CD4-positive, alpha-beta T cell (primary cell): ENCODE data around the gene NR3C1. TPM values are rescaled to one million over a fixed set of nuclear protein-coding genes. Genes with fewer than 3 reads are reported as not detected.
"Not testable (repeated sequence)": the region's sequence is repeated elsewhere in the genome, so short reads cannot be mapped to it uniquely, and the experiment has no call there.

Source experiments
- ATAC-seq: fragments of 200-7000 bp; cut with Tn5 transposase; one replicate; pipeline ENCODE4 v1.10.0; 2022; ENCODE audit warnings: mild to moderate bottlenecking; ENCODE audit not compliant: poor library complexity
- CTCF ChIA-PET: fragments of 350-600 bp; sonication (Branson Sonifier 250); formaldehyde crosslinking; loops from one replicate; lab custom pipeline; 2021; ENCODE audit warnings: antibody characterized with exemption, inconsistent platforms; lab: Charles Lee
- POLR2A ChIA-PET: fragments of 350-600 bp; sonication (Branson Sonifier 250); formaldehyde crosslinking; loops from one replicate; lab custom pipeline; 2021; ENCODE audit warnings: antibody characterized with exemption, inconsistent platforms; lab: Charles Lee
- DNase-seq, 14 experiments: peaks; one replicate each; pipeline ENCODE4 v3.0.0-alpha.2; 2013 to 2020; ENCODE audit warnings: mixed read lengths in 2 of 14
- H3K27ac ChIP-seq, 2 donors: one replicate each; pipeline versions ENCODE4 v1.5.1 to v1.7.0; 2013; ENCODE audit warnings: low read length in 2 of 2, low read depth in 1 of 2, mild to moderate bottlenecking in 1 of 2
- H3K27me3 ChIP-seq, 2 experiments: 1 replicate in 1 of 2; 2 replicates in 1 of 2; pipeline versions ENCODE4 v1.6.1 to v1.7.0; 2013; ENCODE audit warnings: low read length in 2 of 2, control low read depth in 1 of 2, mild to moderate bottlenecking in 1 of 2, moderate library complexity in 1 of 2; ENCODE audit not compliant: insufficient read depth in 2 of 2, control insufficient read depth in 1 of 2
- H3K36me3 ChIP-seq: one replicate; pipeline ENCODE4 v1.6.1; 2013; ENCODE audit warnings: low read length, control low read depth; ENCODE audit not compliant: insufficient read depth
- H3K4me1 ChIP-seq: one replicate; pipeline ENCODE4 v1.6.1; 2013; ENCODE audit warnings: low read length, control low read depth; ENCODE audit not compliant: insufficient read depth
- H3K4me3 ChIP-seq: one replicate; pipeline ENCODE4 v1.5.1; 2013; ENCODE audit warnings: mild to moderate bottlenecking, low read length, moderate library complexity
- H3K9me3 ChIP-seq, 2 experiments: 1 replicate in 1 of 2; 2 replicates in 1 of 2; pipeline versions ENCODE4 v1.6.1 to v1.7.0; 2013; ENCODE audit warnings: low read length in 2 of 2, mild to moderate bottlenecking in 2 of 2, control low read depth in 1 of 2, moderate library complexity in 1 of 2; ENCODE audit not compliant: control insufficient read depth in 1 of 2, insufficient read depth in 1 of 2
- H3K27ac Mint-ChIP-seq: one replicate; pipeline ENCODE4 v1.8.0; 2020; ENCODE audit warnings: mixed read lengths
- H3K27me3 Mint-ChIP-seq: one replicate; pipeline ENCODE4 v1.8.0; 2021; ENCODE audit warnings: mixed read lengths
- H3K36me3 Mint-ChIP-seq: one replicate; pipeline ENCODE4 v1.8.0; 2021; ENCODE audit warnings: low read depth, mixed read lengths
- H3K4me1 Mint-ChIP-seq: one replicate; pipeline ENCODE4 v1.8.0; 2021; ENCODE audit warnings: low read depth, mixed read lengths
- H3K4me3 Mint-ChIP-seq: one replicate; pipeline ENCODE4 v1.8.0; 2020; ENCODE audit warnings: mild to moderate bottlenecking, mixed read lengths
- H3K9me3 Mint-ChIP-seq: one replicate; pipeline ENCODE4 v1.8.0; 2020; ENCODE audit warnings: mixed read lengths
- intact Hi-C, 2 experiments: fragments of 100-400 bp; cut with DNase I in 1 of 2; cut with micrococcal nuclease in 1 of 2; formaldehyde crosslinking; loops; one replicate each; pipeline versions ENCODE4 v1.15.1 to v1.9.0; 2023 to 2025; cut with DNase I, micrococcal nuclease
- total RNA-seq, 174 experiments: library from RNA in 2 of 174; stranded (reverse) in 2 of 174; gene quantifications; one replicate each; pipeline ENCODE4 v1.2.3 and lab custom pipeline; 2021 to 2026
- TF ChIP-seq, protein P1 (sequence below): fragments of 200-600 bp; IDR thresholded peaks from one replicate; pipeline ENCODE4 v1.8.0; 2022; ENCODE audit warnings: antibody characterized with exemption, mild to moderate bottlenecking

Gene NR3C1
- total RNA-seq, 2 experiments from 2014 or later = 168 to 191 TPM

DNA sequence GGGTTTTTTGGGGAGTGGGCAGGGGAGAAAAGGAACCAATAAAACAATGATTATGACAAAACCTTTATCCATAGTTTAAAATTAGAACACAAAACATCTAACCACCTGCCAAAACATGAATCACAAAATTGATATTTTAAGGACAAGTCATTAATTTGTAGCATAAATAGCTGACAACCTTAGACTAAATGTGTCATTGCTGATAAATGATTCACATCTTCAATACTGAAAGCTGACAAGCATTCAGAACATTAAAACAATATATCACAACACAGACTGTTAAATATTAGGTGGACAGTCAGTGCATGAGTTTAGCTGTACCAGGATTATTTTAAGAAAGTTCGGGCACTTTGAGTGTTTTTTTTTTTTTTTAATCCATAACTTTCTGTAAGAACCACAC, 71.5 kb downstream of the NR3C1 start:
- intact Hi-C loops = no loop called here
- ChIA-PET POLR2A (interaction anchor here (1.6 kb wide), 1 partner anchor 330 kb away, joined by 3 read pairs; no protein-coding TSS in a partner anchor), CTCF (interaction anchor here (1.5 kb wide), 1 partner anchor 11 kb away, joined by 3 read pairs; no protein-coding TSS in a partner anchor)
- Mint-ChIP-seq H3K36me3 (peaks cover 69% of the 10 kb centered on the region), H3K4me1 (peaks cover 54% of the 10 kb centered on the region), H3K27ac (no peak overlapping the region), H3K27me3 (no peaks in the 10 kb centered on the region), H3K9me3 (peaks cover 8% of the 10 kb centered on the region), H3K4me3 (no peak overlapping the region)
- TF ChIP-seq, protein P1, sequence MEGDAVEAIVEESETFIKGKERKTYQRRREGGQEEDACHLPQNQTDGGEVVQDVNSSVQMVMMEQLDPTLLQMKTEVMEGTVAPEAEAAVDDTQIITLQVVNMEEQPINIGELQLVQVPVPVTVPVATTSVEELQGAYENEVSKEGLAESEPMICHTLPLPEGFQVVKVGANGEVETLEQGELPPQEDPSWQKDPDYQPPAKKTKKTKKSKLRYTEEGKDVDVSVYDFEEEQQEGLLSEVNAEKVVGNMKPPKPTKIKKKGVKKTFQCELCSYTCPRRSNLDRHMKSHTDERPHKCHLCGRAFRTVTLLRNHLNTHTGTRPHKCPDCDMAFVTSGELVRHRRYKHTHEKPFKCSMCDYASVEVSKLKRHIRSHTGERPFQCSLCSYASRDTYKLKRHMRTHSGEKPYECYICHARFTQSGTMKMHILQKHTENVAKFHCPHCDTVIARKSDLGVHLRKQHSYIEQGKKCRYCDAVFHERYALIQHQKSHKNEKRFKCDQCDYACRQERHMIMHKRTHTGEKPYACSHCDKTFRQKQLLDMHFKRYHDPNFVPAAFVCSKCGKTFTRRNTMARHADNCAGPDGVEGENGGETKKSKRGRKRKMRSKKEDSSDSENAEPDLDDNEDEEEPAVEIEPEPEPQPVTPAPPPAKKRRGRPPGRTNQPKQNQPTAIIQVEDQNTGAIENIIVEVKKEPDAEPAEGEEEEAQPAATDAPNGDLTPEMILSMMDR = no peak
- ATAC-seq (no peak), DNase-seq (no peak)
- Histone ChIP-seq H3K9me3 (peaks cover 0 to 8% of the 10 kb centered on the region in 2 experiments), H3K36me3 (peaks cover 2% of the 10 kb centered on the region), H3K4me3 (no peak overlapping the region), H3K27ac (no peak overlapping the region), H3K4me1 (peaks cover 8% of the 10 kb centered on the region), H3K27me3 (no peaks in the 10 kb centered on the region)

DNA sequence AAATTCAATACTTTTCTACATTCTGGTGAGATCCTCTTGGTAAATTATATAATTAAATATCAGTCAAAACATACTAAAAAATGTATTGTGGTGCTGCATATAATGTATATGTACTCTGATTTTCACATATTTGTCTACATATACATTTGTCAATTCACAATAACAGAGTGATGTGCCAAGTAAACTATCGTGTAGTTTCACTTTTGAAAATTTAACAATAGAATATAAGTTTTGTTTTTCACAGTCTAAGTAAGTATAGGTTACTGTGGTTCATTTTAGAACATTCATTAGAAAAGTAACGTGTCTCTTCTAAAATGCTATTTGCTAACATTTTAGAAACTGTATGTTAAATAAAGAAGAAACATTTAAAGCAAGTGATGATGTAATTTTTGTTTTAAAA, 73.6 kb downstream of the NR3C1 start:
- DNase-seq (no peak), ATAC-seq (no peak)
- Histone ChIP-seq H3K4me3 (no peak overlapping the region), H3K4me1 (peaks cover 8% of the 10 kb centered on the region), H3K27me3 (no peaks in the 10 kb centered on the region), H3K9me3 (peaks cover 0 to 8% of the 10 kb centered on the region in 2 experiments), H3K36me3 (no peaks in the 10 kb centered on the region), H3K27ac (no peak overlapping the region)
- TF ChIP-seq, protein P1 = no peak
- intact Hi-C loops = no loop called here
- H3K4me3 Mint-ChIP-seq = no peak overlapping the region
- H3K9me3 Mint-ChIP-seq = peaks cover 8% of the 10 kb centered on the region
- peaks cover 49% of the 10 kb centered on the region for H3K4me1 Mint-ChIP-seq
- CTCF ChIA-PET = no interaction called here
- POLR2A ChIA-PET = no interaction called here
- H3K36me3 Mint-ChIP-seq = peaks cover 56% of the 10 kb centered on the region
- no peaks in the 10 kb centered on the region for H3K27me3 Mint-ChIP-seq
- H3K27ac Mint-ChIP-seq = no peak overlapping the region

DNA sequence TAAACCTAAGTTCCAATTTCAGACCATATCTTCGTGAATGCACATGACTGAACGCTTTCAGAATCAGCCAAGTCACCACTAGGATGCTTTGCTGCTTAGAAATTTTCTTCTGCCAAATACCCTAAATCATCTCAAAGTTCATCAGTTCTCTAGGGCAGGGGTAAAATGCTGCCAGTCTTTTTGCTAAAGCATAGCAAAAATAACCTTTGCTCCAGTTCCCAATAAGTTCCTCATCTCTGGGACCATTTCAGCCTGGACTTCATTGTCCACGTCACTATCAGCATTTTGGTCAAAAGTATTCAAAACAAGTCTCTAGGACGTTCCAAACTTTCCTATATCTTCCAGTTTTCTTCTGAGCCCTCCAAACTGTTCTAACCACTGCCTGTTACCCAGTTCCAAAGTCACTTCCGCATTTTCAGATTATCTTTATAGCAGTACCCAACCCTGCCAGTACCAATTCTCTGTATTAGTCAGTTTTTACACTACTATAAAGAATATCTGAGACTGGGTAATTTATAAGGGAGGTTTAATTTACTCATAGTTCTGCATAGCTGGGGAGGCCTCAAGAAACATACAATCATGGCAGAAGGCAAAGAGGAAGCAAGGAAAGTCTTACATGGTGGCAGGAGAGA, 74.8 kb downstream of the NR3C1 start:
- H3K4me1 ChIP-seq = peaks cover 15% of the 10 kb centered on the region

DNA sequence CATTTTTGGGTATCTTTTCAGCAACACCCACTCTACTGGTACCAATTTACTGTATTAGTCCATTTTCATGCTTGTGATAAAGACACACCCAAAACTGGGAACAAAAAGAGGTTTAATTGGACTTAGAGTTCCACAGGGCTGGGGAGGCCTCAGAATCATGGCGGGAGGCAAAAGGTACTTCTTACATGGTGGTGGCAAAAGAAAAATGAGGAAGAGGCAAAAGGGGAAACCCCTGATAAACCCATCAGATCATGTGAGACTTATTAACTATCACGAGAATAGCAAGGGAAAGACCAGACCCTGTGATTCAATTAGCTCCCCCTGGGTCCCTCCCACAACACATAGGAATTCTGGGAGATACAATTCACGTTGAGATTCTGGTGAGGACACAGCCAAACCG, 78.4 kb downstream of the NR3C1 start:
- peak in 1 of 14 experiments; percentile 23 for DNase-seq
- H3K9me3 ChIP-seq, H3K27me3 ChIP-seq, H3K9me3 Mint-ChIP-seq, H3K27me3 Mint-ChIP-seq, H3K4me3 Mint-ChIP-seq, intact Hi-C loops, H3K27ac Mint-ChIP-seq, H3K4me3 ChIP-seq, H3K27ac ChIP-seq, H3K36me3 ChIP-seq, POLR2A ChIA-PET, ATAC-seq, CTCF ChIA-PET: not testable (repeated sequence)
- H3K4me1 Mint-ChIP-seq = peaks cover 77% of the 10 kb centered on the region
- H3K36me3 Mint-ChIP-seq = peaks cover 29% of the 10 kb centered on the region
- H3K4me1 ChIP-seq = peaks cover 23% of the 10 kb centered on the region

More for the DNA sequence above, 74.8 kb downstream of the NR3C1 start:
- peaks cover 48% of the 10 kb centered on the region for H3K36me3 Mint-ChIP-seq
- ATAC-seq = no peak
- Histone ChIP-seq H3K4me3 (no peak overlapping the region), H3K36me3 (no peaks in the 10 kb centered on the region), H3K9me3 (peaks cover 0 to 8% of the 10 kb centered on the region in 2 experiments), H3K27ac (no peak overlapping the region), H3K27me3 (no peaks in the 10 kb centered on the region)
- peaks cover 8% of the 10 kb centered on the region for H3K9me3 Mint-ChIP-seq
- CTCF ChIA-PET = no interaction called here
- H3K27me3 Mint-ChIP-seq = no peaks in the 10 kb centered on the region
- peak overlapping the region; percentile 30 for H3K27ac Mint-ChIP-seq
- intact Hi-C loops = no loop called here
- TF ChIP-seq, protein P1 = no peak
- no peak for DNase-seq
- POLR2A ChIA-PET = no interaction called here
- peaks cover 55% of the 10 kb centered on the region for H3K4me1 Mint-ChIP-seq
- H3K4me3 Mint-ChIP-seq = no peak overlapping the region

DNA sequence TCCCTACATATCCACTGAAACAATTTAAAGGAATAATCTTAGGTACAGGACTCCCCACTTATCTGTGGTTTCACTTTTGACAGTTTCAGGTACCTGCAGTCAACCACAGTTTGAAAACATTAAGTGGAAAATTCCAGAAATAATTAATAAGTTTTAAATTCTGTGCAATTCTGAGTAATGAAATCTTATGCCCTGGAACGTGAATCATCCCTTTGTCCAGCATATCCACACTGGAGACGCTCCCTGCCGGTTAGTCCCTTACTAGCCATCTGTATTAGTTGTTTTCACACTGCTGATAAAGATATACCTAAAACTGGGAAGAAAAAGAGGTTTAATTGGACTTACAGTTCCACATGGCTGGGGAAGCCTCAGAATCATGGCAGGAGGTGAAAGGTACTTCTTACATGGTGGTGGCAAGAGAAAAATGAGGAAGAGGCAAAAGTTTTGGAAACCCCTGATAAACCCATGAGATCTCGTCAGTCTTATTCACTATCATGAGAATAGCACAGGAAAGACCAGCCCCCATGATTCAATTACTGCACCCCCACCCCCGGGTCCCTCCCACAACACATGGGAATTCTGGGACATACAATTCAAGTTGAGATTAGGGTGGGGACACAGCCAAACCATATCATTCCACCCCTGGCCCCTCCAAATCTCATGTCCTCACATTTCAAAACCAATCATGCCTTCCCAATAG, 80.4 kb downstream of the NR3C1 start:
- Mint-ChIP-seq H3K36me3 (peaks cover 21% of the 10 kb centered on the region), H3K27ac (peak overlapping the region; percentile 7), H3K4me1 (peaks cover 84% of the 10 kb centered on the region)
- H3K36me3 ChIP-seq, H3K27me3 Mint-ChIP-seq, POLR2A ChIA-PET, H3K4me3 ChIP-seq, H3K4me3 Mint-ChIP-seq, H3K9me3 Mint-ChIP-seq, intact Hi-C loops, H3K27ac ChIP-seq, ATAC-seq, H3K27me3 ChIP-seq, H3K9me3 ChIP-seq: not testable (repeated sequence)
- H3K4me1 ChIP-seq = peaks cover 24% of the 10 kb centered on the region
- CTCF ChIA-PET = interaction anchor here (0.9 kb wide), 1 partner anchor 14 kb away, joined by 4 read pairs; no protein-coding TSS in a partner anchor
- peak in 2 of 14 experiments; percentile 21 to 34 for DNase-seq
